Fibroblast of lung (primary cell): ENCODE measurements around the gene DLG2.

Experiments used
- EZH2 ChIP-seq: IDR thresholded peaks from 2 replicates; pipeline ENCODE4 v1.5.1; 2012; ENCODE audit warnings: low read length, control low read depth, mild to moderate bottlenecking; ENCODE audit errors: missing control alignments
- TF ChIP-seq, protein P1 (sequence below), 2 donors: IDR thresholded peaks in 1 of 2; conservative IDR thresholded peaks in 1 of 2; 1 replicate in 1 of 2; 2 replicates in 1 of 2; pipeline ENCODE4 v1.5.1; 2011 to 2012; ENCODE audit warnings: low read length in 2 of 2, control low read depth in 1 of 2, inconsistent platforms in 1 of 2, low read depth in 1 of 2, mild to moderate bottlenecking in 1 of 2

DNA sequence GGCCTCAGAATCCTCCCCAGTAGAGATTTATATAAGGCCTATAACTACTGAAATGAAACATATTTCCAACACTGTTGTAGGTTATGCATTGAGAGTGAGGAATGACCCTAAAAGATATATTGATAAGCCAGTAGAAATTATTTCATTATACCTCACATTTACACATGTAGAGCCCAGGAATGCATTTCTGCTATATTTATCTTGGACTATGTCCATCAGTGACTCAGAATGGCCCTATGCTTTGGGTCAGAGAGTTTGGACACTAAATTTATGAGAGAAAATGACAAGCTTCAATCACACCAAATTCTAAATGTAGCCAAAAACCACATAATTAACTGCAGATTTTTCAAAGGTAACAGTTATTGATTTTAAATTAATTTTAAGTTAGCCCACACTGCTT lies 761.9 kb downstream of the DLG2 start:
- TF ChIP-seq, protein P1, sequence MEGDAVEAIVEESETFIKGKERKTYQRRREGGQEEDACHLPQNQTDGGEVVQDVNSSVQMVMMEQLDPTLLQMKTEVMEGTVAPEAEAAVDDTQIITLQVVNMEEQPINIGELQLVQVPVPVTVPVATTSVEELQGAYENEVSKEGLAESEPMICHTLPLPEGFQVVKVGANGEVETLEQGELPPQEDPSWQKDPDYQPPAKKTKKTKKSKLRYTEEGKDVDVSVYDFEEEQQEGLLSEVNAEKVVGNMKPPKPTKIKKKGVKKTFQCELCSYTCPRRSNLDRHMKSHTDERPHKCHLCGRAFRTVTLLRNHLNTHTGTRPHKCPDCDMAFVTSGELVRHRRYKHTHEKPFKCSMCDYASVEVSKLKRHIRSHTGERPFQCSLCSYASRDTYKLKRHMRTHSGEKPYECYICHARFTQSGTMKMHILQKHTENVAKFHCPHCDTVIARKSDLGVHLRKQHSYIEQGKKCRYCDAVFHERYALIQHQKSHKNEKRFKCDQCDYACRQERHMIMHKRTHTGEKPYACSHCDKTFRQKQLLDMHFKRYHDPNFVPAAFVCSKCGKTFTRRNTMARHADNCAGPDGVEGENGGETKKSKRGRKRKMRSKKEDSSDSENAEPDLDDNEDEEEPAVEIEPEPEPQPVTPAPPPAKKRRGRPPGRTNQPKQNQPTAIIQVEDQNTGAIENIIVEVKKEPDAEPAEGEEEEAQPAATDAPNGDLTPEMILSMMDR (conservative IDR thresholded peaks at IDR 0.05 in 1 of 2, IDR thresholded peaks at IDR 0.05 in 1 of 2; ENCODE audit: low read depth in 1 of 2, low read length in 2 of 2), result no peak
- no peak for TF ChIP-seq EZH2
